Esophagus squamous epithelium (tissue), 5 donors: Measurements from ENCODE around the gene CMC2. TPM values are rescaled to one million over a fixed set of nuclear protein-coding genes. Genes with fewer than 3 reads are reported as not detected.

Experiments
- DNase-seq: peaks from one replicate; lab custom pipeline; 2025; lab: John Stamatoyannopoulos, UW
- H3K27ac ChIP-seq, 4 donors: fragments of 200-600 bp; sonication (generic); one replicate each; pipeline ENCODE4 v1.5.1; 2016 to 2019; ENCODE audit warnings: mild to moderate bottlenecking in 1 of 4
- H3K27me3 ChIP-seq, 4 donors: fragments of 200-600 bp; sonication (generic); 1 replicate in 3 of 4; 2 replicates in 1 of 4; pipeline versions ENCODE4 v1.5.1 to v1.6.0; 2017 to 2021; ENCODE audit warnings: antibody characterized with exemption in 1 of 4
- H3K36me3 ChIP-seq, 3 donors: fragments of 200-600 bp; sonication (generic); one replicate each; pipeline ENCODE4 v1.5.1; 2016 to 2019
- H3K4me1 ChIP-seq, 3 donors: fragments of 200-600 bp; sonication (generic); one replicate each; pipeline ENCODE4 v1.5.1; 2017 to 2019
- H3K4me3 ChIP-seq, 4 donors: fragments of 200-600 bp; sonication (generic); 1 replicate in 3 of 4; 2 replicates in 1 of 4; pipeline ENCODE4 v1.5.1; 2016 to 2019; ENCODE audit warnings: mild to moderate bottlenecking in 2 of 4, moderate library complexity in 1 of 4
- H3K9me3 ChIP-seq, 3 donors: fragments of 200-600 bp; sonication (generic); one replicate each; pipeline ENCODE4 v1.5.1; 2016 to 2019
- POLR2A ChIP-seq, 4 donors: fragments of 450-650 bp; IDR thresholded peaks; one replicate each; pipeline ENCODE4 v1.6.1; 2017; ENCODE audit warnings: antibody characterized with exemption in 4 of 4, mild to moderate bottlenecking in 4 of 4, moderate library complexity in 3 of 4
- WGBS, 2 donors: methylation state at CpG; one replicate each; pipeline ENCODE4 v1.1.5; 2018; 5-methylcytosine and 5-hydroxymethylcytosine counted together
- intact Hi-C: fragments of 100-400 bp; cut with DNase I; formaldehyde crosslinking; loops from one replicate; pipeline ENCODE4 v1.15.0; 2022
- total RNA-seq, 4 donors: library from RNA; depleted of rRNA; stranded (reverse); fragments of >200 nt; gene quantifications; one replicate each; pipeline ENCODE4 v1.1.0, GENCODE V29; 2016
- TF ChIP-seq, protein P1 (sequence below), 6 experiments: fragments of 450-650 bp in 4 of 6; fragments of 200-600 bp in 2 of 6; sonication (generic) in 2 of 6; IDR thresholded peaks; one replicate each; pipeline ENCODE4 v1.5.1; 2016 to 2019; ENCODE audit warnings: antibody characterized with exemption in 6 of 6, mild to moderate bottlenecking in 4 of 6, moderate library complexity in 4 of 6
- donor health status: DM: yes; HTN: yes; CAD: no.

CMC2 gene
- total RNA-seq, 4 donors from 2014 or later, result 7.4 to 41.2 (median 24.4) TPM

GRCh38 chr16:80991792-80992430, 14.8 kb downstream of the CMC2 start:
- WGBS, 2 donors, result 68% methylated on average over 6 of the region's 6 CpGs
- H3K4me3 ChIP-seq, result no peak overlapping the region
- H3K9me3 ChIP-seq, result no peaks in the 10 kb centered on the region
- no peaks in the 10 kb centered on the region for H3K27me3 ChIP-seq
- TF ChIP-seq, protein P1, sequence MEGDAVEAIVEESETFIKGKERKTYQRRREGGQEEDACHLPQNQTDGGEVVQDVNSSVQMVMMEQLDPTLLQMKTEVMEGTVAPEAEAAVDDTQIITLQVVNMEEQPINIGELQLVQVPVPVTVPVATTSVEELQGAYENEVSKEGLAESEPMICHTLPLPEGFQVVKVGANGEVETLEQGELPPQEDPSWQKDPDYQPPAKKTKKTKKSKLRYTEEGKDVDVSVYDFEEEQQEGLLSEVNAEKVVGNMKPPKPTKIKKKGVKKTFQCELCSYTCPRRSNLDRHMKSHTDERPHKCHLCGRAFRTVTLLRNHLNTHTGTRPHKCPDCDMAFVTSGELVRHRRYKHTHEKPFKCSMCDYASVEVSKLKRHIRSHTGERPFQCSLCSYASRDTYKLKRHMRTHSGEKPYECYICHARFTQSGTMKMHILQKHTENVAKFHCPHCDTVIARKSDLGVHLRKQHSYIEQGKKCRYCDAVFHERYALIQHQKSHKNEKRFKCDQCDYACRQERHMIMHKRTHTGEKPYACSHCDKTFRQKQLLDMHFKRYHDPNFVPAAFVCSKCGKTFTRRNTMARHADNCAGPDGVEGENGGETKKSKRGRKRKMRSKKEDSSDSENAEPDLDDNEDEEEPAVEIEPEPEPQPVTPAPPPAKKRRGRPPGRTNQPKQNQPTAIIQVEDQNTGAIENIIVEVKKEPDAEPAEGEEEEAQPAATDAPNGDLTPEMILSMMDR (IDR thresholded peaks at IDR 0.05), result no peak
- TF ChIP-seq POLR2A (IDR thresholded peaks at IDR 0.05), result no peak
- peaks cover 0 to 19% (median 0%) of the 10 kb centered on the region in 3 donors for H3K36me3 ChIP-seq
- no peak overlapping the region for H3K27ac ChIP-seq
- H3K4me1 ChIP-seq, result no peaks in the 10 kb centered on the region
- DNase-seq, result no peak
- intact Hi-C loops, result no loop called here

GRCh38 chr16:80990978-80991377, 15.7 kb downstream of the CMC2 start:
- no peaks in the 10 kb centered on the region for H3K27me3 ChIP-seq
- DNase-seq, result no peak
- intact Hi-C loops, result no loop called here
- no peaks in the 10 kb centered on the region for H3K4me1 ChIP-seq
- WGBS, 2 donors, result 83 to 89% methylated on average over 2 of the region's 2 CpGs
- H3K4me3 ChIP-seq, result no peak overlapping the region
- peaks cover 0 to 19% (median 0%) of the 10 kb centered on the region in 3 donors for H3K36me3 ChIP-seq
- no peak for TF ChIP-seq POLR2A (IDR thresholded peaks at IDR 0.05)
- TF ChIP-seq, protein P1 (IDR thresholded peaks at IDR 0.05), result no peak
- no peaks in the 10 kb centered on the region for H3K9me3 ChIP-seq
- no peak overlapping the region for H3K27ac ChIP-seq

DNA sequence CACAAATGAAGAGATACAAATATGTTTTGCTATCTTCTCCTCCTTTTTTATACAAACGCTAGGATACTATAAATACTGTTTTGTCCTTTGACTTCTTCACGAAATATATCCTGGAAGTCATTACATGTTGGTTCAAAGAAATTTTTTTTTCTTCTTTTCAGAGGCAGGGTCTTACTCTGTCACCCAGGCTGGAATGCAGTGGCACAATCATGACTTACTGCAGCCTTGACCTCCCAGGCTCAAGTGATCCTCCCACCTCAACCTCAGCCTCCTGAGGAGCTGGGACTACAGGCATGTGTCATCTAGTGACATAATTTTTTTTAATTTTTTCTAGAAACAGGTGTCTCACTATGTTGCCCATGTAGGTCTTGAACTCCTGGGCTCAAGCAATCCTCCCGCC, 16.1 kb downstream of the CMC2 start:
- H3K4me1 ChIP-seq, result no peaks in the 10 kb centered on the region
- H3K9me3 ChIP-seq, result no peaks in the 10 kb centered on the region
- 93 to 95% methylated on average over 3 of the region's 3 CpGs for WGBS, 2 donors
- intact Hi-C loops, result no loop called here
- H3K36me3 ChIP-seq, result peaks cover 0 to 19% (median 0%) of the 10 kb centered on the region in 3 donors
- no peak overlapping the region for H3K4me3 ChIP-seq
- H3K27me3 ChIP-seq, result no peaks in the 10 kb centered on the region
- no peak for DNase-seq
- no peak for TF ChIP-seq POLR2A (IDR thresholded peaks at IDR 0.05)
- TF ChIP-seq, protein P1 (IDR thresholded peaks at IDR 0.05), result no peak
- no peak overlapping the region for H3K27ac ChIP-seq

- Histone ChIP-seq H3K4me3 (no peak overlapping the region), H3K9me3 (no peaks in the 10 kb centered on the region), H3K27ac (no peak overlapping the region), H3K4me1 (no peaks in the 10 kb centered on the region), H3K27me3 (no peaks in the 10 kb centered on the region), H3K36me3 (peaks cover 0 to 19% (median 0%) of the 10 kb centered on the region in 3 donors)
- 33 to 49% methylated on average over 2 of the region's 2 CpGs for WGBS, 2 donors
- DNase-seq, result no peak
- intact Hi-C loops, result no loop called here
- TF ChIP-seq, protein P1 (IDR thresholded peaks at IDR 0.05), result no peak
- TF ChIP-seq POLR2A (IDR thresholded peaks at IDR 0.05), result no peak
These were observed 16.9 kb downstream of the CMC2 start for GRCh38 chr16:80989801-80990200.

GRCh38 chr16:80988756-80989155, 17.9 kb downstream of the CMC2 start:
- H3K27me3 ChIP-seq, result no peaks in the 10 kb centered on the region
- no peaks in the 10 kb centered on the region for H3K9me3 ChIP-seq
- DNase-seq, result no peak
- H3K36me3 ChIP-seq, result peaks cover 0 to 19% (median 0%) of the 10 kb centered on the region in 3 donors
- intact Hi-C loops, result no loop called here
- H3K27ac ChIP-seq, result no peak overlapping the region
- no peak for TF ChIP-seq POLR2A (IDR thresholded peaks at IDR 0.05)
- TF ChIP-seq, protein P1 (IDR thresholded peaks at IDR 0.05), result no peak
- no peak overlapping the region for H3K4me3 ChIP-seq
- 81 to 82% methylated on average over 7 of the region's 7 CpGs for WGBS, 2 donors
- no peaks in the 10 kb centered on the region for H3K4me1 ChIP-seq
